Loucy (cell line): ENCODE data around the gene SEC31B.

Experiments used
- H2AFZ ChIP-seq: fragments of 200-600 bp; sonication (generic); 2 replicates; pipeline ENCODE4 v1.6.0; 2016; ENCODE audit warnings: antibody characterized with exemption, mild to moderate bottlenecking, low read length, moderate library complexity
- H3F3A ChIP-seq: fragments of 200-600 bp; 2 replicates; pipeline ENCODE4 v1.6.0; 2016; ENCODE audit warnings: antibody characterized with exemption, low read depth, mild to moderate bottlenecking
- H3K27me3 ChIP-seq: fragments of 200-600 bp; sonication (generic); 2 replicates; pipeline ENCODE4 v1.6.1; 2014; ENCODE audit warnings: low read length, mild to moderate bottlenecking; ENCODE audit not compliant: insufficient read depth, poor library complexity, severe bottlenecking
- H3K36me3 ChIP-seq: fragments of 200-600 bp; sonication (generic); 2 replicates; pipeline ENCODE4 v1.6.1; 2016; ENCODE audit warnings: low read length; ENCODE audit not compliant: insufficient read depth
- H3K4me1 ChIP-seq: fragments of 200-600 bp; sonication (generic); 2 replicates; pipeline ENCODE4 v1.5.1; 2014; ENCODE audit warnings: low read length, mild to moderate bottlenecking; ENCODE audit not compliant: insufficient read depth, poor library complexity, severe bottlenecking
- H3K4me2 ChIP-seq: fragments of 200-600 bp; sonication (generic); 2 replicates; pipeline ENCODE4 v1.6.0; 2014; ENCODE audit warnings: antibody characterized with exemption, low read length, low read depth, mild to moderate bottlenecking; ENCODE audit not compliant: poor library complexity, severe bottlenecking
- H3K4me3 ChIP-seq: fragments of 200-600 bp; sonication (generic); 2 replicates; pipeline ENCODE4 v1.5.1; 2014; ENCODE audit warnings: low read length, mild to moderate bottlenecking, mixed read lengths; ENCODE audit not compliant: poor library complexity, severe bottlenecking
- H3K79me2 ChIP-seq: fragments of 200-600 bp; sonication (generic); 2 replicates; pipeline ENCODE4 v1.6.1; 2014; ENCODE audit warnings: low read length; ENCODE audit not compliant: insufficient read depth
- H3K9ac ChIP-seq: fragments of 200-600 bp; sonication (generic); 2 replicates; pipeline ENCODE4 v1.6.0; 2014; ENCODE audit warnings: mild to moderate bottlenecking, low read depth, low read length, moderate library complexity; ENCODE audit not compliant: poor library complexity, severe bottlenecking
- H3K9me2 ChIP-seq: fragments of 200-600 bp; sonication (generic); replicated peaks from 2 replicates; pipeline ENCODE4 v1.6.1; 2016; ENCODE audit warnings: low read depth, low read length, mixed read lengths
- H3K9me3 ChIP-seq: fragments of 200-600 bp; sonication (generic); 2 replicates; pipeline ENCODE4 v1.6.1; 2014; ENCODE audit warnings: mild to moderate bottlenecking, antibody characterized with exemption, low read length, low read depth; ENCODE audit not compliant: insufficient read depth
- H4K20me1 ChIP-seq: fragments of 200-600 bp; sonication (generic); 2 replicates; pipeline ENCODE4 v1.6.0; 2014; ENCODE audit warnings: antibody characterized with exemption, low read length, mild to moderate bottlenecking; ENCODE audit not compliant: insufficient read depth, poor library complexity, severe bottlenecking
- CTCF ChIP-seq: fragments of 200-600 bp; sonication (generic); conservative IDR thresholded peaks from 2 replicates; pipeline ENCODE4 v1.5.1; 2014; ENCODE audit warnings: mild to moderate bottlenecking, antibody characterized with exemption, low read length
- EZH2phosphoT487 ChIP-seq: fragments of 200-600 bp; IDR thresholded peaks from 2 replicates; pipeline ENCODE4 v1.6.1; 2018; ENCODE audit warnings: antibody characterized with exemption, mild to moderate bottlenecking, moderate library complexity, borderline replicate concordance

Gene SEC31B

GRCh38 chr10:100507357-100507732 lies 12.3 kb downstream of the SEC31B start:
- Histone ChIP-seq H3K9ac (peak overlapping the region; percentile 83), H3K9me2 (no peaks in the 10 kb centered on the region), H3K4me2 (peak overlapping the region; percentile 78), H3K4me1 (peaks cover 82% of the 10 kb centered on the region), H3K79me2 (peaks cover 33% of the 10 kb centered on the region; the same call in 1 of the 2 replicates), H3K27me3 (no peaks in the 10 kb centered on the region), H3K9me3 (no peaks in the 10 kb centered on the region), H3K36me3 (peaks cover 3% of the 10 kb centered on the region; the same call in 1 of the 2 replicates), H3K4me3 (peak overlapping the region; percentile 67), H3F3A (peaks cover 10% of the 10 kb centered on the region), H2AFZ (no peak overlapping the region), H4K20me1 (no peaks in the 10 kb centered on the region)
- no peak for TF ChIP-seq CTCF
- TF ChIP-seq EZH2phosphoT487, result no peak

- Histone ChIP-seq H3K4me3 (peak overlapping the region; percentile 67), H3K9ac (peak overlapping the region; percentile 83), H3K27me3 (no peaks in the 10 kb centered on the region), H3K9me2 (no peaks in the 10 kb centered on the region), H4K20me1 (no peaks in the 10 kb centered on the region), H3K36me3 (peaks cover 8% of the 10 kb centered on the region; the same call in 1 of the 2 replicates), H3K4me2 (peak overlapping the region; percentile 78), H3K4me1 (peaks cover 76% of the 10 kb centered on the region), H2AFZ (no peak overlapping the region), H3F3A (peaks cover 10% of the 10 kb centered on the region), H3K79me2 (peaks cover 33% of the 10 kb centered on the region; the same call in 1 of the 2 replicates), H3K9me3 (no peaks in the 10 kb centered on the region)
- TF ChIP-seq CTCF (no peak), EZH2phosphoT487 (no peak)
Measured at GRCh38 chr10:100506596-100507356, 12.9 kb downstream of the SEC31B start.

- H3K4me3 ChIP-seq, result peak overlapping the region; percentile 67
- H3K9me2 ChIP-seq, result no peaks in the 10 kb centered on the region
- TF ChIP-seq EZH2phosphoT487 (no peak), CTCF (no peak)
- peak overlapping the region; percentile 78 for H3K4me2 ChIP-seq
- no peaks in the 10 kb centered on the region for H3K27me3 ChIP-seq
- no peaks in the 10 kb centered on the region for H4K20me1 ChIP-seq
- no peak overlapping the region for H2AFZ ChIP-seq
- peaks cover 18% of the 10 kb centered on the region; the same call in 1 of the 2 replicates for H3K36me3 ChIP-seq
- peak overlapping the region; percentile 16 for H3K9ac ChIP-seq
- peaks cover 4% of the 10 kb centered on the region for H3F3A ChIP-seq
- H3K79me2 ChIP-seq, result peaks cover 33% of the 10 kb centered on the region; the same call in 1 of the 2 replicates
- no peaks in the 10 kb centered on the region for H3K9me3 ChIP-seq
- peaks cover 63% of the 10 kb centered on the region for H3K4me1 ChIP-seq
Measured at GRCh38 chr10:100505164-100505563, 14.5 kb downstream of the SEC31B start.
